GM21515 (cell line): ENCODE measurements around the gene MFNG.

ENCODE experiments used
- ATAC-seq: cut with Tn5 transposase; IDR thresholded peaks from one replicate; pipeline ENCODE4 v1.9.1; 2021; ENCODE audit not compliant: unreplicated experiment

MFNG gene

GRCh38 chr22:37453696-37454095 lies 32.5 kb downstream of the MFNG start:
- ATAC-seq, result no peak

GRCh38 chr22:37451218-37451617 lies 35.0 kb downstream of the MFNG start:
- ATAC-seq, result no peak

GRCh38 chr22:37449331-37450001 lies 36.7 kb downstream of the MFNG start:
- ATAC-seq, result no peak

GRCh38 chr22:37448516-37449127 lies 37.6 kb downstream of the MFNG start:
- no peak for ATAC-seq

GRCh38 chr22:37445501-37445900 lies 40.7 kb downstream of the MFNG start:
- ATAC-seq, result no peak

GRCh38 chr22:37443977-37444376 lies 42.2 kb downstream of the MFNG start:
- ATAC-seq, result no peak

- no peak for ATAC-seq
Measured at GRCh38 chr22:37443086-37443485, 43.1 kb downstream of the MFNG start.

GRCh38 chr22:37442537-37442936 lies 43.6 kb downstream of the MFNG start:
- ATAC-seq, result no peak

- ATAC-seq, result no peak
Measured at GRCh38 chr22:37442135-37442534, 44.0 kb downstream of the MFNG start.

GRCh38 chr22:37440875-37441274 lies 45.3 kb downstream of the MFNG start:
- no peak for ATAC-seq

- ATAC-seq, result no peak
Measured at GRCh38 chr22:37439347-37439746, 46.8 kb downstream of the MFNG start.

GRCh38 chr22:37435970-37436603 lies 50.1 kb downstream of the MFNG start:
- ATAC-seq, result no peak

- ATAC-seq, result no peak
Measured at GRCh38 chr22:37433786-37434185, 52.4 kb downstream of the MFNG start.

- no peak for ATAC-seq
Measured at GRCh38 chr22:37432708-37433054, 53.5 kb downstream of the MFNG start.

- ATAC-seq, result no peak
Measured at GRCh38 chr22:37431801-37432707, 54.1 kb downstream of the MFNG start.

GRCh38 chr22:37431366-37431765 lies 54.8 kb downstream of the MFNG start:
- ATAC-seq, result no peak

- no peak for ATAC-seq
Measured at GRCh38 chr22:37430941-37431340, 55.2 kb downstream of the MFNG start.

GRCh38 chr22:37428649-37429586 lies 57.3 kb downstream of the MFNG start:
- no peak for ATAC-seq

GRCh38 chr22:37427711-37428635 lies 58.2 kb downstream of the MFNG start:
- no peak for ATAC-seq
